IPS-20b (cell line): Measurements from ENCODE around the gene ANXA4.
"Not testable (repeated sequence)": the region's sequence is repeated elsewhere in the genome, so short reads cannot be mapped to it uniquely, and the experiment has no call there.

Source experiments
- H3K27ac ChIP-seq: one replicate; pipeline ENCODE4 v1.5.1; 2013; ENCODE audit warnings: low read length
- H3K27me3 ChIP-seq: 2 replicates; pipeline ENCODE4 v1.6.1; 2013; ENCODE audit warnings: mild to moderate bottlenecking, low read length, inconsistent platforms; ENCODE audit not compliant: insufficient read depth
- H3K36me3 ChIP-seq: 2 replicates; pipeline ENCODE4 v1.6.1; 2013; ENCODE audit warnings: low read depth, mild to moderate bottlenecking, inconsistent platforms, low read length, moderate library complexity; ENCODE audit not compliant: insufficient read depth
- H3K4me1 ChIP-seq: 2 replicates; pipeline ENCODE4 v1.6.1; 2013; ENCODE audit warnings: mild to moderate bottlenecking, control low read depth, inconsistent platforms, low read length, moderate library complexity; ENCODE audit not compliant: insufficient read depth
- H3K4me3 ChIP-seq: 2 replicates; pipeline ENCODE4 v1.5.1; 2013; ENCODE audit warnings: mild to moderate bottlenecking, low read length, inconsistent platforms
- H3K9ac ChIP-seq: 2 replicates; pipeline ENCODE4 v1.6.1; 2013; ENCODE audit warnings: low read depth, mild to moderate bottlenecking, inconsistent platforms, low read length, moderate library complexity
- H3K9me3 ChIP-seq: 2 replicates; pipeline ENCODE4 v1.6.1; 2013; ENCODE audit warnings: mild to moderate bottlenecking, low read depth, low read length, inconsistent platforms; ENCODE audit not compliant: insufficient read depth

Gene ANXA4

GRCh38 chr2:69827796-69828540, 86.0 kb downstream of the ANXA4 start:
- no peak overlapping the region for H3K27ac ChIP-seq
- no peaks in the 10 kb centered on the region for H3K27me3 ChIP-seq
- no peaks in the 10 kb centered on the region for H3K9me3 ChIP-seq
- peaks cover 7% of the 10 kb centered on the region for H3K4me1 ChIP-seq
- H3K36me3 ChIP-seq, result peaks cover 9% of the 10 kb centered on the region
- peak overlapping the region; percentile 88; the same call in 1 of the 2 replicates for H3K9ac ChIP-seq
- peak overlapping the region; percentile 88; the same call in 1 of the 2 replicates for H3K4me3 ChIP-seq

- Histone ChIP-seq H3K36me3 (peaks cover 11% of the 10 kb centered on the region), H3K9me3 (no peaks in the 10 kb centered on the region), H3K27me3 (no peaks in the 10 kb centered on the region)
Observed at GRCh38 chr2:69828938-69829255, 87.0 kb downstream of the ANXA4 start.

GRCh38 chr2:69829256-69830044, 87.5 kb downstream of the ANXA4 start, which contains the start of gene GMCL1:
GMCL1 (plus strand) TSS chr2:69829660; CDS start chr2:69829893, 233 bp downstream.
- Histone ChIP-seq H3K9me3 (no peaks in the 10 kb centered on the region), H3K9ac (peak within 1 kb of the TSS; percentile 88), H3K4me3 (peak within 1 kb of the TSS; percentile 88), H3K4me1 (peaks cover 7% of the 10 kb centered on the region), H3K36me3 (peaks cover 11% of the 10 kb centered on the region), H3K27me3 (no peaks in the 10 kb centered on the region), H3K27ac (peak within 1 kb of the TSS; percentile 59)

More at GRCh38 chr2:69828938-69829255, 87.0 kb downstream of the ANXA4 start:
- peak overlapping the region; percentile 88 for H3K4me3 ChIP-seq
- H3K4me1 ChIP-seq, result peaks cover 7% of the 10 kb centered on the region
- H3K9ac ChIP-seq, result peak overlapping the region; percentile 88
- peak overlapping the region; percentile 59 for H3K27ac ChIP-seq

GRCh38 chr2:69830045-69830905, 88.3 kb downstream of the ANXA4 start:
- Histone ChIP-seq H3K4me1 (peaks cover 7% of the 10 kb centered on the region), H3K9ac (peak overlapping the region; percentile 78), H3K36me3 (peaks cover 11% of the 10 kb centered on the region), H3K4me3 (peak overlapping the region; percentile 88), H3K27ac (no peak overlapping the region), H3K27me3 (no peaks in the 10 kb centered on the region), H3K9me3 (no peaks in the 10 kb centered on the region)

- peaks cover 11% of the 10 kb centered on the region for H3K36me3 ChIP-seq
- not testable (repeated sequence) for H3K27ac ChIP-seq, H3K4me1 ChIP-seq, H3K9me3 ChIP-seq, H3K27me3 ChIP-seq
- H3K9ac ChIP-seq, result peak overlapping the region; percentile 78; the same call in 1 of the 2 replicates
- peak overlapping the region; percentile 88 for H3K4me3 ChIP-seq
Observed at GRCh38 chr2:69830906-69831241, 88.9 kb downstream of the ANXA4 start.

- no peak overlapping the region for H3K27ac ChIP-seq
- H3K9me3 ChIP-seq, result no peaks in the 10 kb centered on the region
- no peaks in the 10 kb centered on the region for H3K27me3 ChIP-seq
- no peak overlapping the region for H3K9ac ChIP-seq
- H3K4me1 ChIP-seq, result peaks cover 7% of the 10 kb centered on the region
- peak overlapping the region; percentile 88; the same call in 1 of the 2 replicates for H3K4me3 ChIP-seq
- H3K36me3 ChIP-seq, result peaks cover 11% of the 10 kb centered on the region
Observed at GRCh38 chr2:69831354-69831905, 89.5 kb downstream of the ANXA4 start.

GRCh38 chr2:69833752-69834151, 91.8 kb downstream of the ANXA4 start:
- peaks cover under 1% of the 10 kb centered on the region; the same call in 1 of the 2 replicates for H3K4me1 ChIP-seq
- H3K36me3 ChIP-seq, result peaks cover 20% of the 10 kb centered on the region
- no peak overlapping the region for H3K9ac ChIP-seq
- no peaks in the 10 kb centered on the region for H3K27me3 ChIP-seq
- H3K9me3 ChIP-seq, result no peaks in the 10 kb centered on the region
- no peak overlapping the region for H3K4me3 ChIP-seq
- no peak overlapping the region for H3K27ac ChIP-seq

GRCh38 chr2:69835666-69836065, 93.7 kb downstream of the ANXA4 start:
- Histone ChIP-seq H3K27me3 (no peaks in the 10 kb centered on the region), H3K9me3 (no peaks in the 10 kb centered on the region), H3K36me3 (peaks cover 35% of the 10 kb centered on the region), H3K27ac (no peak overlapping the region), H3K4me3 (no peak overlapping the region), H3K9ac (no peak overlapping the region), H3K4me1 (no peaks in the 10 kb centered on the region; the same call in 1 of the 2 replicates)

GRCh38 chr2:69836316-69836715, 94.4 kb downstream of the ANXA4 start:
- H3K4me1 ChIP-seq, result no peaks in the 10 kb centered on the region
- H3K36me3 ChIP-seq, result peaks cover 39% of the 10 kb centered on the region
- no peak overlapping the region for H3K4me3 ChIP-seq
- no peak overlapping the region for H3K27ac ChIP-seq
- H3K9me3 ChIP-seq, result no peaks in the 10 kb centered on the region
- no peaks in the 10 kb centered on the region for H3K27me3 ChIP-seq
- H3K9ac ChIP-seq, result no peak overlapping the region

GRCh38 chr2:69837533-69837932, 95.6 kb downstream of the ANXA4 start:
- Histone ChIP-seq H3K36me3 (peaks cover 43% of the 10 kb centered on the region), H3K27me3 (no peaks in the 10 kb centered on the region), H3K9ac (no peak overlapping the region)

GRCh38 chr2:69843993-69844392, 102.1 kb downstream of the ANXA4 start:
- Histone ChIP-seq H3K36me3 (peaks cover 86% of the 10 kb centered on the region), H3K9me3 (no peaks in the 10 kb centered on the region)

More at GRCh38 chr2:69837533-69837932, 95.6 kb downstream of the ANXA4 start:
- Histone ChIP-seq H3K4me3 (no peak overlapping the region), H3K27ac (no peak overlapping the region), H3K4me1 (no peaks in the 10 kb centered on the region), H3K9me3 (no peaks in the 10 kb centered on the region)

More at GRCh38 chr2:69843993-69844392, 102.1 kb downstream of the ANXA4 start:
- H3K27me3 ChIP-seq, result no peaks in the 10 kb centered on the region
- H3K9ac ChIP-seq, result no peak overlapping the region
- no peak overlapping the region for H3K27ac ChIP-seq
- H3K4me1 ChIP-seq, result no peaks in the 10 kb centered on the region
- H3K4me3 ChIP-seq, result no peak overlapping the region
